ENCODE data around the gene KCND3. TPM values are rescaled to one million over a fixed set of nuclear protein-coding genes. Genes with fewer than 3 reads are reported as not detected.

Gene KCND3
- total and polyA plus RNA-seq, 12 donors, result 3.5 to 24.7 (median 15.2) TPM

- no peaks in the 10 kb centered on the region for H3K27me3 ChIP-seq
- TF ChIP-seq CTCF (IDR thresholded peaks at IDR 0.05), result no peak
- no peak overlapping the region for H3K4me3 ChIP-seq
- 84% methylated on average over 4 of the region's 4 CpGs for WGBS, 2 donors
- no peaks in the 10 kb centered on the region for H3K9me3 ChIP-seq
- no peak overlapping the region for H3K27ac ChIP-seq
- intact Hi-C loops (cut with DNase I), result loop anchor here in 1 of 10 donors (10.0 kb wide), 1 partner anchor 550 kb away; no protein-coding TSS in a partner anchor
- H3K36me3 ChIP-seq, result peaks cover 0 to 12% (median 0%) of the 10 kb centered on the region in 9 donors
- peaks cover 0 to 4% (median 0%) of the 10 kb centered on the region in 9 donors for H3K4me1 ChIP-seq
- ATAC-seq (no peak), DNase-seq (no peak)
Measured at GRCh38 chr1:111784273-111784901, 205.1 kb downstream of the KCND3 start.

- H3K4me3 ChIP-seq, result no peak overlapping the region
- DNase-seq (no peak), ATAC-seq (no peak)
- no peaks in the 10 kb centered on the region for H3K27me3 ChIP-seq
- intact Hi-C loops (cut with DNase I), result loop anchor here in 1 of 10 donors (5.0 kb wide), 1 partner anchor 408 kb away; no protein-coding TSS in a partner anchor
- H3K27ac ChIP-seq, result no peak overlapping the region
- no peaks in the 10 kb centered on the region for H3K9me3 ChIP-seq
- WGBS, 2 donors, result 88 to 91% methylated on average over 2 of the region's 2 CpGs
- H3K4me1 ChIP-seq, result peaks cover 0 to 6% (median 0%) of the 10 kb centered on the region in 9 donors
- TF ChIP-seq CTCF (IDR thresholded peaks at IDR 0.05), result no peak
- H3K36me3 ChIP-seq, result peaks cover 0 to 9% (median 0%) of the 10 kb centered on the region in 9 donors
Measured at GRCh38 chr1:111779546-111779945, 209.9 kb downstream of the KCND3 start.

- intact Hi-C loops (cut with DNase I), result loop anchor here in 1 of 10 donors (5.0 kb wide), 1 partner anchor 409 kb away; no protein-coding TSS in a partner anchor
- ATAC-seq (no peak), DNase-seq (no peak)
- H3K27me3 ChIP-seq, result no peaks in the 10 kb centered on the region
- no peak for TF ChIP-seq CTCF (IDR thresholded peaks at IDR 0.05)
- WGBS, 2 donors, result 72 to 78% methylated on average over 2 of the region's 2 CpGs
- peaks cover 0 to 11% (median 0%) of the 10 kb centered on the region in 9 donors for H3K36me3 ChIP-seq
- H3K4me1 ChIP-seq, result peaks cover 0 to 6% (median 0%) of the 10 kb centered on the region in 9 donors
- H3K27ac ChIP-seq, result no peak overlapping the region
- no peak overlapping the region for H3K4me3 ChIP-seq
- no peaks in the 10 kb centered on the region for H3K9me3 ChIP-seq
Measured at GRCh38 chr1:111778541-111779051, 210.9 kb downstream of the KCND3 start.

GRCh38 chr1:111778066-111778465 is 211.4 kb downstream of the KCND3 start:
- 85 to 88% methylated on average over 6 of the region's 6 CpGs for WGBS, 2 donors
- H3K27ac ChIP-seq, result no peak overlapping the region
- H3K4me1 ChIP-seq, result peaks cover 0 to 6% (median 0%) of the 10 kb centered on the region in 9 donors
- TF ChIP-seq CTCF (IDR thresholded peaks at IDR 0.05), result no peak
- H3K36me3 ChIP-seq, result peaks cover 0 to 11% (median 0%) of the 10 kb centered on the region in 9 donors
- H3K9me3 ChIP-seq, result no peaks in the 10 kb centered on the region
- no peaks in the 10 kb centered on the region for H3K27me3 ChIP-seq
- H3K4me3 ChIP-seq, result no peak overlapping the region
- ATAC-seq, result no peak
- DNase-seq, result no peak
- intact Hi-C loops (cut with DNase I), result loop anchor here in 1 of 10 donors (5.0 kb wide), 1 partner anchor 409 kb away; no protein-coding TSS in a partner anchor

Measured in heart right ventricle (tissue), 16 donors.